Measurements from ENCODE around the gene SH2B3.

- no peak for TF ChIP-seq POLR2A (IDR thresholded peaks at IDR 0.05)
- no peak for TF ChIP-seq CTCF (IDR thresholded peaks at IDR 0.05 in 8 of 11, conservative IDR thresholded peaks at IDR 0.05 in 3 of 11)
- no peak for TF ChIP-seq POLR2AphosphoS5 (IDR thresholded peaks at IDR 0.05)
Observed at GRCh38 chr12:111467092-111467856, 61.6 kb downstream of the SH2B3 start.
